Hippocampal formation (tissue), 2 donors: Measurements from ENCODE around the gene INPP5B.
"Not testable (repeated sequence)": the region's sequence is repeated elsewhere in the genome, so short reads cannot be mapped to it uniquely, and the experiment has no call there.

Experiments used
- DNase-seq, 2 donors: peaks; one replicate each; lab custom pipeline; 2025; lab: John Stamatoyannopoulos, UW

INPP5B gene

DNA sequence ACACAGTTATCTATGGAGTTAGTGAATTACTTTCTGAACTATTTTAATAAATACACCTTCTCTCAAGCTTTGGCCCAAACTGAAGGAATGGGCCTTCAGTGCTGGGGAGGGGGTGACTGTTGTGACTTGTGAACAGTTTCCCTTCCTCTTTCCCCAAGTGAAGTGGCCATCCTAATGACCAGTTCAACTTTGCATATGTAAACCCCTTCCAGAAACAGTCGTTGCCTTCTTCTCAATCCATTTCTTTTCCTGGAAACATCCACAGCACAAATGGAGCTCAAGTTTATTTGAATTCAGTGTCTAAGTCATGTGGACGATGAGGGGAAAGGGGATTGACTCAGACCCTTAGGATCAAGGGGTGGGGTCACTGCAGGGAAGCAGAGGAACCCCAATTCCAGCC is 1.3 kb upstream of the INPP5B start:
- DNase-seq, result no peak

DNA sequence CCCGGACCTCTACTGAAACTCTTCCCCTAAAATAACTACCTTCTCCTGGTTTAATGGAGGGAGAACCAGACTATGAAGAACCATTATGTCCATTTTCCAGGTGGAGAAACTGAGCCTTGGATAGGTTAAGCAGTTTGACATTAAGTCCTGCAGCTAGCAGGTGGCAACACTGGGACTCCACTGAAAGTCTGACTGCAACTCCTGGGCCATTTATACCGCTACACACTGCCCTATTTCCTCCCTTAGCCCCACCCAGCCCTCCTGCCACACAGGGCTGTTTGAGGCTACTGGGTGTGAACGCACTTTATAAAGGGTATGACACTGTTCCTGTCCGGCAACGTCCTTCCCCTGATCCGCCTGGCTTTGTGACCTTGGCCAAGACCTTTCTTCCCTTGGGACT is 511 bp upstream of the INPP5B start:
- DNase-seq, result no peak

DNA sequence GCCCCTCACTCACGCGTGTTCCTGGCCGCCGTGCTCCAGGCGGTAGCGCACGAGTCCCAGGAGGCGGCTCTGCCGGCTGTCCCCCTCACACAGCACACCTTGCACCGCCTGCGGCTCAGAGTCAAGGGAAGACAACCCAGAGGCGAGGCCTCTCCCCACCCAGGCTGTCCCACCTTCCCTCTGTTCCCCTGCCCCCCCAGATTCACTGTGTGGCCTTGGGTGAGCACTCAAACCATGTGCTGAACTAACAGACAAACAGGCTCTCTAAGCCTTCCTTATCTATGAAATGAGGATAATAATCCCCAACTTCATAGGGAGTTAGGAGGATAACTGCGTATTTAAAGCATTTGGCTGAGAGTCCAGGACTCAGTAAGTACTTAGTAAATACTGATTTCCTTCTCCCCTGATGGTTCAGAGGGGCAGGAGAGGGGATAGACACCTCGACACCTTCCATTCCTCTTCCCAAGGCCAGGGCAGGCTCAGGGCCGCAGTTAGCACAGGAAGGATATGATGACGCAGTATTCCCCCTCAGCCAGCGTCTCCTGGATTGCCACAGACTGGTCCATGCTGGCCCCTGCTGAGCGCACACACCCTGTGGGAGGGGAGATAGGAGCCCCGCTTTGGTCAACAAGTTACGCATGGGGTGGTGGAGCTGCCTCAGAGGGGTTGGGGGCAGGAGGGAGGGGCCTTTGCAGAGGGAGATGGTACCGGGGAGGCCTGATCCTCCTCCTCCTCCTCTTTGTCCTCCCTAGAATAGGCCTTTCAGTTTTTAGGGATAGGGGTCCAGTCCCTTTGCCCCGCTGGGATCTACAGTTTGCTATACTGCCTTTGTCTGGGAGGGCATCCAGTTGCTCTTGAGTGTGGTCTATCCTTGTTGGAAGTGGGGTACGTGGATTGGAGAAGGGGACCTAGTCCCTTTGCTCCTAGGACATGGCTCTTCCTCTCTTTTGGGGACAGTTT is 830 bp downstream of the INPP5B start:
- DNase-seq, result peak in 1 of 2 donors; percentile 50

DNA sequence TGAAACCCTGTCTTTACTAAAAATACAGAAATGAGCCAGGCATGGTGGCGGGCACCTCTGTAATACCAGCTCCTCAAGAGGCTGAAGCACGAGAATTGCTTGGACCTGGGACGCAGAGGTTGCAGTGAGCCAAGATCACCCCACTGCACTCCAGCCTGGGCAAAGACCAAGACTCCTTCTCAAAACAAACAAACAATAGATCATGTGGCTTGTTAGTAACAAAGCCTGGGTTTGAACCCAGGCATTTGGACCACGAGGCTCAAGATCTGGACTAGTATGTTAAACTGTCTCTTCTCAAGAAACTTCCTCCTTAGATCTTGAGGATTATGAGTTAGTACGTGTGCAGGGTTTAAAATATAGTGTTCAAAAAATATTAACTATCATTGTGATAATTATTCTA is 1.6 kb downstream of the INPP5B start:
- no peak for DNase-seq

DNA sequence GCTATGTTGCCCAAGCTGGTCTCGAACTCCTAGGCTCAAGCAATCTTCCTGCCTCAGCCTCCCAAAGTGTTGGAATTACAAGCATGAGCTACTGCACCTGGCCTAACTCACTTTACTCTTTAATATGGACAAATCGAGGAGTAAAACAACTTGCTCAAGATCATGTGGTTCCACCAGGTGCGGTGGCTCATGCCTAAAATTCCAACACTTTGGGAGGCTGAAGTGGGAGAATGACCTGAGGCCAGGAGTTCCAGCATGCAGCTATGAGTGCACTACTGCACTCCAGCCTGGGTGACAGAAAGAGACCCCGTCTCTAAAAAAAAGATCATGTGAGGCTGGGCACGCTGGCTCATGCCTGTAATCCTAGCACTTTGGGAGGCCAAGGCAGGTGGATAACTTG is 2.0 kb downstream of the INPP5B start:
- no peak for DNase-seq

DNA sequence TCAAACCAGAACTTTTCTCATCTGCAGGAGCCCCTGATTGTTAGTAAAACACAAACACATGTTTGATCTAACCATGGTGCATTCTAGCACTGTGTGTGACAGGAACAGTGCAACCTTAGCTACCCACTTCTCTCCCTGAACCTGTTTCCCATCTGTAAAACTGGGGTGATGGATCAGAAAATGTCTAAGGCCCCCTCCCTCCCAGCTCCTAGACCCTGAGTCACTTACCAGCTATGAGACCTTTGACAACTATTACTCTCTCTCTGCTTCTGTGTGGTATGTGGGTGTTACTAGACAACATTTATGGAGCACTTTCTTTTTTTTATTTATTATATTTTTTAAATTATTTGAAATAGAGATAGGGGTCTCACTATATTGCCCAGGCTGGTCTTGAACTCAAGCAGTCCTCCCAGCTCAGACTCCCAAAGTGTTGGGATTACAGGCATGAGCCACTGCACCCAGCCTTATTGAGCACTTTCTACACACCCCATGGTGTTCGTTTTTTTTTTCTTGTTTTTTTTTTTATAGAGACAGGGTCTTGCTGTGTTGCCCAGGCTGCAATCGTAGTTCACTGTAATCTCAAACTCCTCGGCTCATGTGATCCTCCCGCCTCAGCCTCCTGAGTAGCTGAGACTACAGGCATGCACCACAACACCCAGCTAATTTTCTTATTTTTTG is 2.6 kb downstream of the INPP5B start:
- no peak for DNase-seq

DNA sequence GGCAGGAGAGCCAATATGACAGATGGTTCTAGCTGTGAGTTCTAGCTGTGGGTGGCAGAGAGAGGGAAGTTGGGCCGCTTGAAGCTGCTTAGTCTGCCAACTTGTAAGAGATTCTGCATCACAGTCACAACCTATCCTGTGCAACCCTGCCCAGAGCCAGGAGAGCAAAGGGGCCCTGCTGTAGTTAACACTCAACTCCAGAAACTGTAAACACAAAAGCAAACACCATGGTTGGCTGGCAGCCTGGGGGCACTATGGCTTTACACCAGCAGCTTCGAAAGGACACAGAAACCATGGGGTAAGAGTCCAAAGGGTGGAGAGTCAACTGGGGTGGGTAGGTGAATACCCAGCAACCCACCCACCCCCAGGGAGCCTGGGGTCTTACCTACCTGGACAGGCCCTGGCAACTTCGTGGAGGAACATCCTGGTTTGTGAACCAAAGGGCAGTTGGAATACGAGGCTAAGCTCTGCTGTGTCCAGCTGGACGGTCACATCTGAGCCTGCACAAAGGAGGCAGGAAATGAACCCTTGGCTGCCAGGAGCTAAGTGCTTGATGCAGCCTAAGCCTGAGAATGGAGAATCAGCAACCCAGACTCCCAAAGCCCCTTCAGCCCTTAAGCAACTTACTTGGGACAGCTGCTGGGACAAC is 6.4 kb downstream of the INPP5B start:
- no peak for DNase-seq

DNA sequence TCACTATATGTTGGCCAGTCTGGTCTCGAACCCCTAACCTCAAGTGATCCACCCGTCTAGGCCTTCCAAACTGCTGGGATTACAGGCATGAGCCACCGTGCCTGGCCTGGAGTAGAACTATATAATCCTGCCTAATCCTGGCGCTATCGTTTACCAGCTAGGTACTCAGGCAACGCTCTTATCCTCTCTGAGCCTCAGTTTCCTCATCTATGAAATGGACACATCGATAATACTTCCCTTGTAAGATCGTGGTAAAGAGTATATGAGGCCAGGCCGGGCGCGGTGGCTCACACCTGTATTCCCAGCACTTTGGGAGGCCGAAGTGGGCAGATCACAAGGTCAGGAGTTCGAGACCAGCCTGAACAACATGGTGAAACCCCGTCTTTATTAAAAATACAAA is 10.1 kb downstream of the INPP5B start:
- DNase-seq, result not testable (repeated sequence)

DNA sequence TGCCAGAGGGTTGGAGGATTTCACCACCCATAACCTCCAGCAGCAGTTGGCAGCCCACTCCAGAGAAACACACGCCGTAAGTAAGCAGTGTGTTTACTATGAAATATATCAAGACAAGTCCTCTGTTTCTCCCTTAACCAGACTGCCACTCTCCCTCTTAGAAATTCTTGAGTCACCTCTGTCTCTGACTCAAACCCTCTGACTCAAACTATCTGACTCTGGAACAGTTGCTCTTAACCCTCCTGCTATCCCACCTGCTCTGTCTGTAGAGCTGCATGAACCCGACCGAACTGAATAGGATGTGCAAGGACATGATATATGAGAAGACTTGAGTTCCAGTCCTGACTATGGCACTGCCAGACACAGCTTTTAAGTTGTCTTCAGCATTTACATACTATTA is 14.1 kb downstream of the INPP5B start:
- DNase-seq, result no peak

DNA sequence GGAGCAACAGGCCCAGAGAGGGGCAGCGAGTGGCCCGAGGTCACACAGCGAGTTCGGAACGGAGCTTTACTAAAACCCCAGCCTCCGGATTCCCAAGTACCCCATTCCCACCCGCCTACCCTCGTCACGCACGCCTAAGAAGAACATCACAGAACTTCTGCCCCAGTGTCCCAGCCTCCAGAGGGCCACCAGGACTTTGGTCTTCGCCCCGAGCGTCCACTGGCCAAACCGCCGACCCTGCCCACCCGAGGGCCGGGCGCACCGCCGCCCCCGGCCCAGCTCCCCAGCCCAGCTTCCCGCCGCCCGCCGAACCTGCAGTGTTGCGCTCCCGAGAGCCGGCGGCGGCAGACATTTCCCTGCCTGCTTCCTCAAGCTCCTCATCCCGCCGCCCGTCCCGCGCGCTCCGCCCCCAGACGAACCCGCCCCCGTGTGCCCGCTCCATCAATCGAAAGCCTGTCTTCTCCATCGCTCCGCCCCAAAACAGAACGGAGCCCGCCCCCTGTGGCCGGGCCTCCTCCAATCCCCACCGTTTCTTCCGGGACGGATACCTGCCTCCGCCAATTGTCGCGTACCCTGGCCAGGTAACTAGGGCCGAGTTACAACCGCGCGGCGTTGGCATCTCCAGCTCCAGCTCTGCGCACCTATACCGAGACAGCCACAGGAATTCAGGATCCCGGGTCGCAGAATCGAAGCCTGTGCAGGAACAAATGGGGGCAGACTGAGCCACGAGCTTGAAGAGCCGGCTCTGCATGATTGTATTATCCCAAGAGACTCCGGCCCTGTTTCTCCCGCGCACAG is 15.3 kb downstream of the INPP5B start:
- DNase-seq, result peak; percentile 92 to 95

DNA sequence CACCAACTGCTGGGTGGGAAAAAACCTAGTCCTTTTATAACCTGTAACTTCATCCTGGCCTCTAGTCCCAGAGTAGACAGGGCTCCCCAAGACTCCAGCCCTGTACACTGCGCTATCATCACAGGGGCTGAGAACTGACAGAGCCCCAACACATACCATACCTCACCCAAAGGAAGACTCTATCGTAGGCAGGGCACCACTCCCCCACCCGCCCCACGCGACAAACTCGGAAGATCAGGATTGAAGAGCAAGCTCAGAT is 15.8 kb downstream of the INPP5B start:
- no peak for DNase-seq

DNA sequence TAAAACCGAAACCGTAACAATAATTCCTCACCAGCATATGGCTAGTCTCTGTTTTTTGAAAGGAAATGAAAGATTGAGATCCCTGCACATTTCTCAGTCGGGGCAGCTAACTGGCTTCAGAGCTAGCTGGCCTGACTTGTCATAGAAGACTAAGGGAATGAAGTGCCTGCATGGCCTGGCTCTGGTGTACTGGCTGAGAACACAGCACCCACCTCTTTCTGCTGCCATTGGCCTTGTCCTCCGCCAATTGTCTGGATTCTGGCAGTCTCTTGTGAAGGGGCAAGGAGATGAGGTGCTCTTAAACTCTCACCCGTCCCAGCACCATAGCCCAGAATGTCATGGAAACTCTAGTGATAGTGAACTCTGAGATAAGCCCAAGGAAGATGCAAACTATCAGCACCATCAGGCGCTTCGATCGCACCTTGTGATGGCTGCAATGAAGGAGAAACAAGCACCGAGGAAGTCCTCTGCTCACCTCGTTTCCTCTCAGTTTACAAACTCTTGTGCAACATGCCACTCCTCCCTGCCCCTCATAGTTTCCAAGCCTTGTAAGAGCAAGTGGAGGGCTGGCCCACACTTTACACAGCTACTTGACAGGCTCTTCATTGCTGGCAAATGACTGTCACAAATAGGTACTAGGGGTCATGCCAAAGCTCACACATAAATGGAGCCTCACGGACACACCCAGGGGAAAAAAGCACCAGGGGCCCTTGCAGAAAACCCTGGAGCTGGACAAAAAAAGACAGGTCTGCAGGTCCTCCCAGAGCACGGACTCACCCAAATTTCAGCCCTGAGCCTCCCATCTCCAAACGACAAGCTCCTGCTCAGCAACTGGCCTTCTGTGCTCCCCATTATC is 16.4 kb downstream of the INPP5B start:
- no peak for DNase-seq

DNA sequence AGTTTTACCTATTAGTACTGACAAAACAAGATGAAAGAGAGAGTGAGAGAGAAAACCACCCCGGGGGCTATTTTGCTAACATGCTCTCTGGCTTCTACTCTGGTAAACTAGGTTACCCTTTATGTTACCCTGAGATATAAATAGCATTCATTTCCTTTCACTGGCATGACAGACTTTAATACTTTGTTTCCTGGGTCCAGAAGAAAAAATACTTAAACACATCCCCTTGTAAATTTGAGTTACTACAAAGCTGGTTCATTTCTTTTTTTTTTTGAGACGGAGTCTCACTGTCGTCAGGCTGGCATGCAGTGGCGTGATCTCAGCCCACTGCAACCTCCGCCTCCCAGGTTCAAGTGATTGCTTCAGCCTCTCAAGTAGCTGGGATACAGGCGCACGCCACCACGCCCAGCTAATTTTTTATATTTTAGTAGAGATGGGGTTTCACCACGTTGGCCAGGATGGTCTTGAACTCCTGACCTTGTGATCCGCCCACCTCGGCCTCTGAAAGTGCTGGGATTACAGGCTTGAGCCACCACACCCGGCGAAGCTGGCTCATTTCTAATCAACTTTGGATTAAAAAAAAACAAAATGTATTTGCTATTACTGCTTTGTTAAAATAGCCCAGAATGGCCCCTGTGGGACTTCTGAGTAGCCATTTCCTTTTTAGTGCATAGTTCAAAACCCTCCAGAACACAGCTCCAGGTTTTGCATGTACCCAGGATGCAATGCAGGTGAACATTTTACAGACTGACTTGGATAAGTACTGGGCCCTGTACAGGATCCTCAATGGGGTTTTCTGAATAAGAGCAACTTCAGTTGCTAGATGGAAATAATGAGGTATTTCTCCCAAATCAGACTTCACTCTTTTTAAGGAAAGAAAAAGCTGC is 20.6 kb downstream of the INPP5B start:
- no peak for DNase-seq

DNA sequence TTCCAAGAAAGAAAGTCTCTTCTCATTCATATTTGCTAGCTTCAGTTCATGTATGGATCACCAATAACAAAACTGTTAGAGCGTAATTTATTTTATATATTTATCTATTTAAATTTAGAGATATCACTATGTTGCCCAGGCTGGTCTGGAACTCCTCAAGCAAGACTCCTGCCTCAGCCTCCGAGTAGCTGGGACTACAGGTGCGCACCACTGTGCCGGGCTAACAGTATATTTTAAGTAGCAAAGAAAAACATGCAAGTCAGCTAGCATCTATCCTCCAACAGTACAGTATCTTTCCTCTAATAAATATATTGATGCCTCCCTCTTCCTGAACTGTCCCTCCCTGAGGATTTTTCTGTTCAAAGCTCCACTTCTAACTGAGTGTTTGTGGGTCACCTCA is 21.5 kb downstream of the INPP5B start:
- no peak for DNase-seq

DNA sequence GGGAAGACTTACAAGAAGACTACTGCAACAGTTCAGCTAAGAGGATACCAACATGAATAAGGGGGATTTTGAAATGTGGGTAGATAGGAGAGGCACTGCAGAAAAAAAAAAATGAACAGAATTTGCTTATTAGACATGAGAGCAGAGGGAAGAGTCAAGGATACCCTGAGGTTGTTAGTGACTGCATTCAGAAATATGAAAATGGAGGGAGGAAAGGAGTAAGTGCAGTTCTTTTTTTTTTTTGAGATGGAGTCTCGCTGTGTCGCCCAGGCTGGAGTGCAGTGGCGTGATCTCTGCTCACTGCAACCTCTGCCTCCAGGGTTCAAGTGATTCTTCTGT is 23.3 kb downstream of the INPP5B start:
- DNase-seq, result no peak

DNA sequence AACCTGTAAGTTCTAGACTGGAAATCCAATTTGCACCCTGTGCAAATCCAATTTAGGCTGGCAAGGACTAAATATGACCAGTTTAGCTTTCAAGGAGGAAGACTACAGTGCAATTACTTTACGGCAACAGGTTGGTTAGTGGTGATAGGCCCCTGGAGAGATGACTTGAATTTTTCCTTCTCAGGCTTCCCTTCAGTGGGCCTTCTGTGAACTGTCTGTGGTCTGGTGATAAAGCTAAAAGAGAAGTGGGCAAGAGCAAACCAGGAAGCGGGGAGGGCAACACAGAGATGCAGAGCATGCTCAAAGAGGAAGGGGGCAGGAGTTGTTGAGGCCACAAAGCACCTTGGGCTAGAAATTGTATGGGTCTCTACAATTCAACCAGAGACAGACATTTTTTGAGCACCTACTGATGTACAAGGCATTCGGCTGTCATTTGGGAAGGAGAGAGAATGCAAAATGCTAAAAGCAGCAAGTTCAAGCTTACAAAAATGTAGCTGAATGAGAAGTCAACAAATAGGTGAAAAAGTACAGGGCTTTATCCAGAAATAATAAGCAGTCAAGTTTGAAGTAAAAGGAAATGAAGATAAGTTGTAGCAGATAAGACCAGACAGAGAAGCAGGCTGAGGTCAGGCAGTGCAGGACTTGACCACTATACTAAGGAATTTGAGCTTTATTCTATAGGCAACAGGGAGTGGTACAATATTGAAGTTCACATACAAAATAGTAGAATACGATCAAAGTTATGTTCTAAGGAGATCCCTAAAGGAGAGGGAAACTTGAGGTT is 23.9 kb downstream of the INPP5B start:
- peak in 1 of 2 donors; percentile 6 for DNase-seq

DNA sequence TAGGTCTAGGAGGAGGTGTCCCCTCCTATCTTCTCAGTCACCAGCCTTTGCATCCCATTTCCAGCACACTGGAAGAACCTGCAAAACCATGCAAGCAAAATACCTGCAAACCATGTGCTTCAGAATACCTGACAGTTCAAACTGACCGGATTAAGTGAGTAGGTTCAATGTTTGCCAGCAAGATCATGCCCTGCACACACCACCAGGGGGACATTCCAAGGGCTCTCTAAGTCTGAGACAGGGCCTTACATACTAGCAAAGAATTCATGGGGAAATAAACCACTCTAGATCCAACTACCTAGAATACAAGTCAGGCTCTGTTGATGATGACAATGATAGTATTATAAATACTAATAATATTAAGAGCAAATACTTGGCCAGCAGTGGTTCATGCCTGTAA is 27.6 kb downstream of the INPP5B start:
- no peak for DNase-seq

DNA sequence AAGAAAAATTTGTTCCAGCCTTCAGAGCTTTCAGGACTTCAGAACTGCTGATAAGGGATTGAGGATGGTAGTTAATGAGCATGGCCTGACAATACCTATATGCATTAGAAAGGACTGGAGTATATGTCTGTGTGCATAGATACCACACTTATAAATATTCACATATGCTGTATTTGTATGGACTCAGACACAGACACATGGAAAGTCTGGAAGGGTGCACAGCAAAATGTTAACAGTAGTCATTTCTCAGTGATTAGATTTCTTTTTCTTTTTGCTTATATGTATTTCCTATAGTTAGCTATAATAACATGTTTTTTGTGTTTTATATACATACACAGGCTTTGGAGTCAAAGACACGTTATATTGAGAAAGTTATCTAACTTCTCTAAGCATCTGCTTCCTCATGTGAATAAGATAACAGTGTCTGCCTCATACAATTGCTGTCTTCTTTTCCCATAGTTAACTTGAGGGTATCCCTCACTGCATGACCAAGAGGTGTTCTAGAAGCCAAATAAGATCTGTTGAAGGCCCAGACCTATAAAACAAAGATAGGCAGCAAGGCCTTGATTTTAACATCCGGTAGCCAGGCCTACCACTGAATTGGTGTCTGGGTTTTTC is 31.3 kb downstream of the INPP5B start:
- DNase-seq, result no peak
